ENCODE measurements around the gene COL8A2.
"Not testable (repeated sequence)": the region's sequence is repeated elsewhere in the genome, so short reads cannot be mapped to it uniquely, and the experiment has no call there.

Gene COL8A2

DNA sequence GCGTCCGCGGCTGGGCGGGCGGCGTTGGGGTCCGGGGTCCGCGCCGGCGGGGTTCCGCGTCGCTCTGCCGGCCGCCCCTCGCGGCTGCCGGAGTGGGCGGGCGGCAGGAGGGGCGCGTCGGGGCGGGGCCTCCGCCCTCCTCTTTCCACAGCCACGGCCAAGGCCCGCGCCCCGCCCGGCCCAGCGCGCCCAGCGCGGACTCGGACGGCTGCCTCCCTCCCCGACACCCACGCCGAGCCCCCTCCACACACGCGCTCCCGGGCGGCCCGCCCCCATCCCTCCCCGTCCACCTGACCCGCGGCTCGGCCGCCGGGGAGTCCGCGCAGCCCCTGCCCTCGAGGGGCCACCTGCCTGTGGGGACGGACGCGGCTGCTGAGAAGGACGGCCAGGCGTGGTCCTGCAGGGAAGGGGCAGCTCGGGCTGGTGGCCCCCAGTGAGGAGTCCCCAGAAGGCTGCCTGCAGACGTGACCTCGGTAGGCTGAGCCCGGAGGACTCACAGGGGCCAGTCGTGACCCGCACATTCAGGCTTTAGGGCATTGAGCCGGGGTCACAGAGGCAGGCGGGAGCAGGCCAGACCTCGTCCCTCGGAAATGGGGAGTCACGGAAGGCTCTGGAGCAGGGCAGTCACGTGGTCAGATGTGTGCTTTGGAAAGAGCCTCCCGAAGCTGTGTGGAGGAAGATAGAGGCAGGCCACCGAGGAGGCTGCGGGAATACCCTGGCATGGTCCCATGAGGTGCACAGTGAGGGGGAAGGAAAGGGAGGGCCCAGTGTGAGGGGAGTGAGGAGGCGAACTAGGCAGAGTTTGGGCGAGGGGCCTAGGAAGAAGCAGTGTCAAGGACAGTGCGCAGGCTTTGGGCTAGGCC lies at the start of gene COL8A2:
COL8A2 (minus strand) TSS at position 94 of the 863 bp plus-strand sequence. CDS start 24,980 bp downstream, outside the sequence.
- DNase-seq: peak; percentile 42

DNA sequence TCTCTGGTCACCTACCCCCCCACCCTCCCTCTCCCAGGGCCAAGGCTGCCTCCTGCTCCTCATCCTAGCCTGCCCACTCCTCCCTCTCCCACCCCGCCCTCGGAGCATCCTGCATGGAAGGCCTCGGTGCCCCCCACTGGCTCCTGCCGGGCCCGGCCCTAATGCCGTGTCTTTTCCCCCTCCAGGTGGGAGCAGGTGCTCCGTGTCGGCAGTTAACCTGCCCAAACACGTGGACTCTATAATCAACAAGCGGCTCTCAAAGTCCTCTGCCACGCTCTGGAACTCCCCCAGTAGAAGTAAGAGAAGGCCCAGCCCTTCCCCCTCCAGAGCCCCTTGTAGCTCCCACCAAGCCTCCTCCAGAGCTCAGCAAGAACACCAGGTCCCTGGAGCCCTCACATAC lies 49.7 kb upstream of the COL8A2 start:
- no peak for DNase-seq

DNA sequence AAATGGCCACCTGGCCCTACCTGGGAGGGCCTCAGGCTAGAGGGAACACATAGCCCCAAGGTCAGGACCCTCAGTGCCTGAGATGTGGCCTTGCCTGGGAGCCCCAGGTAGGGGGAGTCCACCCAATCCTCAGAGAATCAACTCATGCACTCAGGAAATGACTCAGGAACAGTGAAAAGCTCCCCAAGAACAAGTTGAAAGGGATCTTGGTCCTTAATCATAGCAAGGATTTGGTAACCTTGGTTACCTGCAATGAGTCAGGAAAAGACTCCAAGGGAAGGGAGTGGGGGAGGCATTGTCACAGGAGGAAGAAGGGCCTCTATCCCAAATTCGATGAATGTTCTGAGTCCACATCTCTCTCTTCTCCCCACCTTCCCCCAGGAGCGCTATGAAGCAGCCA lies 48.0 kb upstream of the COL8A2 start:
- peak; percentile 16 for DNase-seq

DNA sequence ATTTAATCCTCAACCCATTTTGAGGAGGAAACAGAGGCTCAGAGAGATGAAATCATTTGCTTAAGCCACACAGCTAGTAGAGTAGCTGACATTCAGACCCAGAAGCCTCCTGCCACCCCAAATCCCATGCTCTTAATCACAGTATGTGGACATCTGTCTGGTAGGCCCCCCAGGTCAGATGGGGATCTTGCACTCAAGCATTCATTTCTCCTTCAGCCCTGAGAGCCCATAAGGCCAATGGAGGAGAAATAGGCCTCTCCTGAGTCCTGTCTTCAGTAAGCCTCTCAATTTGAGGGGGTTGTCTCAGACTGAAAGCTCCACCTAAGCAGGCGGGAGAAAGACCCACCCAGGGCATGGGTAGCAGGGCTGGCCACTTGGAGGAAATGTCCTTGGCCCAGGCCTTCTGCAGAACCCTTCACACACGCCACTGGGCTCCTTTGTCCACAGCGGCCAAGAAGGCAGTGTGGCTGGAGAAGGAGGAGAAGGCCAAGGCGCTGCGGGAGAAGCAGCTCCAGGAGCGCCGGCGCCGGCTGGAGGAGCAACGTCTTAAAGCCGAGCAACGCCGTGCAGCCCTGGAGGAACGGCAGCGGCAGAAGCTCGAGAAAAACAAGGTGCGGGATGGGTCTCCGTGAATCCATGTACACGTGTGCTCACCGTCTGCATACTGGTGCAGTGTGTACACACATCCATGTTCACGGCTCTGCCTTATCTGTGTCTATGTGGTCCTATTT lies 47.2 kb upstream of the COL8A2 start:
- no peak for DNase-seq

DNA sequence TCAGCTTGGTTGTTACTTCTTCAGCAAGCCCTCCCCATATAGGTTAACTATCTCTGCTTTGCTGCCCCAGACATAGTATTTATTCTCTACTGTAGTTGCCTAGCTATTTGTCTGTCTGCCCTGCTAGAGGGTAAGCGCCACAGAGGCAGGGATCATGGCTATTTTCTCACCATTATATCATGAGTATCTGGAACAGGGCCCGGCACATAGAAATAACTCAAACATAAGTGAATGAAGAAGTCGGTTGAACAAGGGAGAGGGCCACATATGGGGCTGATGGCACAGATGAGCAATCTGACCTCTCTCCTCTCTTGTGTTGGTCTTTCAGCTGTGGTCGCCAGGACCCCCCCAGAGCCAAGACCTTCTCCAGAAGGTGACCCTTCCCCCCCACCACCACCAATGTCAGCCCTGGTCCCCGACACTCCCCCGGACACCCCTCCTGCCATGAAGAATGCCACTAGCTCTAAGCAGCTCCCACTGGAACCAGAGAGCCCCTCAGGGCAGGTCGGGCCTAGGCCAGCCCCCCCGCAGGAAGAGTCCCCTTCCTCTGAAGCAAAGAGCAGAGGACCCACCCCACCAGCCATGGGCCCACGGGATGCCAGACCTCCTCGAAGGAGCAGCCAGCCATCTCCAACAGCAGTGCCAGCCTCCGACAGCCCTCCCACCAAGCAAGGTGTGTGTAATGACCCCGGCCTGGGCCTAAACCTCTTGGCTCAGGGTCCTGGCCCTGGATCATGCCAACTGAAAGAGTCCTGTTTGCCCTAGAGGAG lies 45.8 kb upstream of the COL8A2 start:
- DNase-seq: no peak

DNA sequence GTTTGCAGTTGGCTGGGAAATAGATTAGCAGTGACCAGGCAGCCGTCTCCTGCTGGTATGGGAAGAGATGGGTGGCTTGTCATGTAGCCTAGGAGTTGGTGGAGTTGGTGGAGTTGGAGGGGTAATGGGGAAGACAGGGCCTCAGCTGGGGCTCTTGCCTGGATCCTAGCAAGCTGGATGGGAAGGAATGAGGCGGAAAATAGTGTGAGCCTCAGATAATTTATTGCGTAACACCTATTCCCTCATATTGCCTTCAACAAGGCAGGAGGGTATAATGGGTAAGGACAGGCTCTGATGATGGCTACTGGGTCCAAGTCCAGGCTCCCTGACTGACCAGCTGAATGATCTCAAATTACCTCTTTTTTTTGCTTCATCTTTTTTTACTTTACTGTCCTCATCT lies 43.5 kb upstream of the COL8A2 start:
- no peak for DNase-seq

DNA sequence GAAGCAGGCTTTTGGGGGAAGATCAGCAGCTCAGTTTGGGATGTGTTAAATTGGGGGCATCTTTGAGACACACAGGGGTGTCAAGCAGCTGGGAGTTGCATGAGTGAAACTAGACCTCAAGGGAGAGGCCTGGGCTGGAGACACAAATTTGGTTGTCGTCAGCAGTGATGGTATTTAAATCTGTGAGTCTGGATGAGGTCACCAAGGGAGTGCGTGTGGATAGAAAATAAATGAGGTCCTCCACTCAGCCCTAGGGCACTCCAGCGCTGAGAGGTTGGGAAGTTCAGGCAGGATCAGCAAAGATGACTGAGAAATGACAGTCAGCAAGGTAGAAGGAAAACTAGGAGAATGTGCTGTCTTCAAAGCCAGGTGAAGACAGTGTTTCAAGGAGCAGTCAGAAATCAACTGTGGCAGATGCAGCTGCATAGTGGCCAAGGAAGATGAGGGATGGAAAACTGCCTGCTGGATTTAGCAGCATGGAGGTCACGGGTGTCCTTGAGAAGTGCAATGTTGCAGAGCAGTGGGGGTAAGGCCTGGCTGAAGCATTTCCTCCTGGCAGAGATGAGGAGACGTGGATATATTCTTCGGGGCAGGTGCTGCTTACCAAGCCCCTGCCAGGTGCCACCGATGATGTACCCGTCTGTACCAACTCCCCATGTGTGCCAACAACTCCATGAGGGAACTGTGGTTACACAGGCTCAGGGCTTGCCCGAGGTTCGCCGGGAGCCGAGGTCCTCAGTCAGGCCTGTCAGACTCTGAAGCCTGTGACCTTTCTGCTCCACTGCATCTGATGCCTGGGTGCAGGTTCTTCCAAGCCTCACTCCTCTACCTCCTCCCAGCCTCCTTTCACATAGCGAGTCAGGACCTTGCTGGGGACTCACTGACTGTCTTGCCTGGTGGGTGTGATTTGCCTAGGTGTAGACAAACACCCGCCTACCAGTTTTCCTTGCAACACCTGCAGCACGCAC lies 42.2 kb upstream of the COL8A2 start:
- no peak for DNase-seq

DNA sequence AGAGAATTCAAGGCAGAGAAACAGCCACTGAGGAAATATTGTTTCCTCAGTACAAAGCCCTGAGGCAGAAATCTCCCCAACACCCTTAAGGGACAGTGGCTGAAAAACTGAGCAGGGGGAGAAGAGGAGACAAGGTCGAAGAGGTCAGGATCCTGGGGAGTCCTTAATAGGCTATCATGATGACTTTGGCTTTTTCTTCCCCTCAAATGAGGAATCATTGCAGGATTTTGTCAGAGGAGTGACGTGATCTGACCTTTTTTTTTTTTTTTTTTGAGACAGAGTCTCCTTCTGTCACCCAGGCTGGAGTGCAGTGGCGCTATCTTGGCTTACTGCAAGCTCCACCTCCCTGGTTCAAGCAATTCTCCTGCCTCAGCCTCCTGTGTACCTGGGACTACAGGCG lies 41.1 kb upstream of the COL8A2 start:
- DNase-seq: no peak

DNA sequence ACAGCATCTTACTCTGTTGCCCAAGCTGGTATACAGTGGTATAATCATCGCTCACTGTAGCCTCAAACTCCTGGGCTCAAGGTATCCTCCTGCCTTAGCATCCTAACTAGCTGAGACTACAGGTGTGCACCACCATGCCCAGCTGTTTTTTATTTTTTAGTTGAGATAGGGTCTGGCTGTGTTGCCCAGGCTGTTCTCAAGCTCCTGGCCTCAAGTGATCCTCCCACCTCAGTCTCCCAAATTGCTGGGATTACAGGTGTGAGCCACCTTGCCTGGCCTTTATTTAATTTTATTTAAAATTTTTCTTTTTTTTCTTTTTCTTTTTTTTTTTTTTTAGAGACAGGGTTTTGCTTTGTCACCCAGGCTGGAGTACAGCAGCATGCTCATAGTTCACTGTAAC lies 40.1 kb upstream of the COL8A2 start:
- DNase-seq: no peak

DNA sequence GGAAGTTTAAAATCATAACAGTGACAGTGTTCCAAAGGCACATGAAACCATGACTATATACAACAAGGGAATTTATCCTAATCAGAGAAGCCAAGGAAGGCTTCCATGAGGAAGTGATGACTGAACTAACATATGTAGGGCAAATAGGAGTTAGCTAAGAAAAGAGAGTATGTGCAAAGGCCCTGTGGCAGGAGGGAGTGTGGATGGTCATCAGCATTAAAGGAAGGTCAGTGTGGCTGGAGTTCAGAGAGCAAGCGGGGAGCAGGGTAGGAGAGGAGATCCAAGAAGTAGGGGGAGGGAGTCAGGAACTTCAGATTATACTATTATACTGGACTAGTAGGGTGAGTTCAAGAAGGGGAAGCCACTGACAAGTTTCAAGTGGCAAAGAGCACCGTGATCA lies 39.3 kb upstream of the COL8A2 start:
- no peak for DNase-seq

DNA sequence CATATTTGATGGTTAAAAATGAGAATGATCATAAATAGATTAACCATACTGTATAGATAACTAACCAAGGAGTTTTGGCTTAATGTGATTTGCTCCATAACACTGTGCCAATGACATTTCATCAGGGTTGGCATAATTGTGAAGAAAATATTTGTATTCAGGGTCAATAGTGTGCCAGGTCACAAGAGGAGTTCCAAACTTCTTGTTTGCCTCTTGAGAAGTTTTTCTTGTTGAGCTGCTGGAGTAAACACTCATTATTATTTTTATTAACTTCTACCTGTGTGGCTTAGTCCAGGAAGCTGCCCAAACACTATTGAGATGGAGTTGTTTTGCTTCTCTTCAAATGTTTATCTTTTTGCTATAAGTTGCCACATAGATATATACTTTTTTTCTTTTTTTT lies 38.4 kb upstream of the COL8A2 start:
- DNase-seq: no peak

DNA sequence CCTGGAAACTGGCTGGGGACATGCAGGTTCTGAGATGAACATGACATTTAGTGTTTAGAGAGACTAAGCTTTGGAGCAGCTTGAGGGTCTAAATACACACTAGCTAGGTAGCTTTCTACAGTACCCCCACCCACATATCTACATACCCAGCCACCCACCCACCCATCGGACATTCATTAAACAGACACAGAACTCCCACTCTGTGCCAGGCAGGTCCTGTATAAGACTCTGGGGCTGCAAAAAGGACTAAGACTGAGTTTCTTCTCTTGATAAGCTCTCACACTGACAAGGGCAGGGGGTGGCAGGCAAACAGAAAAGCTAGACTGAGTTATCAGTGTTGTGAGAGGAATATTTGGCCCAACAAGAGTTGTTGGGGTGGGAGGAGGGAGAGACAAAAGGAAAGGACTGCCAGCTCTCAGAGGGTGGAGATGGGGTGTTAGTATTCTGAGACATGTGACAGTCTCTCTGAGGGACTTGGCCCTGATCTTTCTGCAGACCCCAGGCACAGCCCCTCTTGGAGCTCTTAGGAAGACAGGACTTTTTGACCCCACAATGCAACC lies 37.7 kb upstream of the COL8A2 start:
- DNase-seq: no peak

DNA sequence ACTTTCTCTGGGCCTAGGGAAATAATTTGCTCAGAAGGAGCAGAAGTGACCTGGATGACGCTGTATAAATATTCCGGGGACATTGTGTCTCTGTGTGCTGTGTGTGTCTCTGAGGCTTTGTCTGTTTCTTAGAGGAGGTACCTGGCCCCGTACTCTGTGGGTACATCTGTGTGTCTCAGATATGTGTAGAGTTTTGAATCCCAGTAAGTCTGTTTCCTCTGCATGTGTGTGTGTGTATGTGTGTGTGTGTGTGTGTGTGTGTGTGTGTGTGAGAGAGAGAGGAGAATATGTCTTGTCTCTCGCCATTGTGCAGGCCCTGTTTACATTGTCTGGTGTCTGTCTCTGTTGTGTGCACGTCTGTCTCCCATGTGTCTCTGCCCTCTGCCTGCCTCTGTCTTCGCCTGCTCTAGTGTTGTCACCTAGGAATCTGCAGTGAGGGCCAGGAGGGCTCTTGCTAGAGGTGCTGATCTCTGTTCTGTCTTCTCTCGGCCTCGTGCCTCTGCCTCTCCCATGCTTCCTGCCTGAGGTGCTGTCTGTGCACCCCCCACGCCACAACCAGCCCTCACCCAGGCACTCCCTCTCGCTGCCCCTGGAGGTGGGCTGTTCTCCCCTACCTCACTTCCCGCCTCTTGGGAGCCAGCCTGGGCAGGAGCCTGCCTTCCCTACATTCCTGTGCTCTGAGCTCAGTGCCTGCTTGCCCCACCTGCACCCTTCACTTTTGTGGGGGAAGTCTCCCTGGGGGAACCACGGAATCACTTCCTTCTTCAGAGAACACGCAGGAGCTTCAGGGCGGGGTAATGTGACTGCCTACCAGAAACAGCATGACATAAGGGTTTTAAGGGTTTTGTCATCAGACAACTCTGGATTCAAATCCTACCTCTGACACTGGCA lies 36.9 kb upstream of the COL8A2 start:
- peak; percentile 21 for DNase-seq

DNA sequence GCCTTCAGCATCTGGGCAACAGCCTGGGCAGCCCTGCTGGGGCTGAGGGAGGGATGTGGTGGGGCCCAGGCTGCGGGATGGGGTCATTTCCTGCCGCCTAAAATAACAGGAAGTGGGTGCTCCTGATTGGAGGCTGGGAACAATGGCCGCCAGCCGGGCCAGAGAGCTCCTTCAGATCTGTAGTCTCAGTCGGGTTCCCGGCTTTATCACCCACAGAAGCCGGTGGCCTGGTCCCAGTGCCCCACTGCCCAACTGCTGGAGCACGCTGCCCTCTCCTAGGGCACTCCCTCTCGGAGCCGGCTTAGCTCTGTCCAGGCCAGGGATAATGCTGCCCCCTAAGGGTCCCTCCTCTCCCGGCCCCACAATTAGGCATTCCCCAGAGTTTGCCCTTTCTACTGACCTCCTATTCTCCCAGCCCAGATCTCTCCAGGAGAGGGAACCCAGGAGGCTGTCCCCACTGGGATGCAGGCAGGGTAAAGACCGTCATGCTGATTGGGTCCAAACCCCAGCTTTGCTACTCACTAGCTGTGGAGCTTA lies 36.0 kb upstream of the COL8A2 start:
- DNase-seq: peak; percentile 26

DNA sequence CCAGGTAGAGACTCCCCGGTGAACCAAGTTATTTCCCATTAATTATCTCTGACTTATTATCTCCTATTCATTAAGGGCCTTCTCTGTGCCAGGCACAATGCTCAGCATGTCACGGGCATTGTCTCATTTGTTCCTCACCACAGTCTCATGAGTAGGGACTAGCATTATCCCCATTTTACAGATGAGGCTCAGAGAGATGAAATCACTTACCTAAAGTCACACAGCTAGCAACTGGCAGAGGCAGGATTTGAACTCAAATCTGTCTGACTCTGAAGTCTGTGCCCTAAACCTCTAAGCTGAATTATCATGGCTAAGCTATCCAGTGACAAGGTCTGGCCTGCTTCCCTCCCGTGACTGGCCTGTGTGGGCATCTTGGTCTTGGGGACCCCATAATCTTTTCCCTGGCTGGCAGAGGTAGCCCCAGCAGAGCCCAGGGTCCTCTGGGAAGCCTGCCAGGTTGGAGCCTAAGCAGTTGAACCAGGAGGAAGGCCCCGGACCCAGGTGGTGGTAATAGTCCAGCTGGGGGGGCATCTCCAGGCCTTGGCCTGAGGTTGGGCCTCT lies 35.4 kb upstream of the COL8A2 start:
- DNase-seq: no peak

DNA sequence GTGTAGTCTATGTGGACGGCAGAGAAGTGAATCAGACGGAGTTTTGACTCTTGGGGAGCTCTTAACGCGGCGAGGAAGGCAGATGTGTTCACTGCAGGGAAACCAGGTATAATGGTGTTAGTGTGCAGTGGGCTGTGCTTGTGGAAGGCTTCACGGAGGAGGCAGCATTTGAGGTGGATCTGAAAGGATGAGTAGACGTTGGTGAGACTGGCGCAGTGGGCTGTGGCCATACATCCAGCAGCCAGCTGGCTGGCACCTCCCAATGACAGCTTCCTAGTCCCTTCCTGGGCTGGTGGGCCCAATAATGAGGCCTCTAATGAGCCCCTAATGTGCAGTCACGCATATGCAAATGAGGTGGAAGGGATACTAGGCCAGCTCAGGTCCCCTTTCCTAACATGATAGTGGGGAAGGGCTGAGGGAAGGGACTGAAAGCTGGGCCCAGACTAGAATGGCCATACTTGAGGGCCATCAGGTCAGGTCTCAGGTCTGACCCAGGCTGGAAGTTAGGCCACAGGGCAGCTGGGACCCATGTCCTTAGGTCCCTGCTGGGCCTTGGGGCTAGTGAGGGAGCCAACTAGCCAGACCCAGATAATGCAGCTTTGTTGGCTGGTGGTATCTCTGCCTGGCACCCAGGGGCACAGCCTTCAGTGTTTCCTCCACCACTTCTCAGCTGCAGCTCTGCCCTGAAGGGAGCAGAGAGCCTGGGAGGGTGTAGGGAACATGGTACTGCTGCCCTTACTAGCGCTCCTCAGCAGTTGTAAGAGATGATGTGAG lies 34.8 kb upstream of the COL8A2 start:
- DNase-seq: no peak

DNA sequence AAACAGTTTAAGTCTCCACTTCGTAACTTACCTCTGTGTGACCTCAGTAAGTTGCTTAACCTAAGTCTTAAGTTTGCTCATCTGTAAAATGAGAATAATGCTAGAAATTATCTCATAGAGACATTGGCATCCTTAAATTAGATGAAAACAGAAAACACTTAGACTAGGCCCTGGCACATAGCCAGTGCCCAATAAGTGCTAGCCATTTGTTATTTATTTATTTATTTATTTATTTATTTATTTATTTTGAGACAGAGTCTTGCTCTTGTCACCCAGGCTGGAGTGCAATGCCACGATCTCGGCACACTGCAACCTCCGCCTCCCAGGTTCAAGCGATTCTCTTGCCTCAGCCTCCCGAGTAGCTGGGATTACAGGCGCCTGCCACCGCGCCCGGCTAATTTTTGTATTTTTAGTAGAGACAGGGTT lies 33.8 kb upstream of the COL8A2 start:
- DNase-seq: not testable (repeated sequence)

DNA sequence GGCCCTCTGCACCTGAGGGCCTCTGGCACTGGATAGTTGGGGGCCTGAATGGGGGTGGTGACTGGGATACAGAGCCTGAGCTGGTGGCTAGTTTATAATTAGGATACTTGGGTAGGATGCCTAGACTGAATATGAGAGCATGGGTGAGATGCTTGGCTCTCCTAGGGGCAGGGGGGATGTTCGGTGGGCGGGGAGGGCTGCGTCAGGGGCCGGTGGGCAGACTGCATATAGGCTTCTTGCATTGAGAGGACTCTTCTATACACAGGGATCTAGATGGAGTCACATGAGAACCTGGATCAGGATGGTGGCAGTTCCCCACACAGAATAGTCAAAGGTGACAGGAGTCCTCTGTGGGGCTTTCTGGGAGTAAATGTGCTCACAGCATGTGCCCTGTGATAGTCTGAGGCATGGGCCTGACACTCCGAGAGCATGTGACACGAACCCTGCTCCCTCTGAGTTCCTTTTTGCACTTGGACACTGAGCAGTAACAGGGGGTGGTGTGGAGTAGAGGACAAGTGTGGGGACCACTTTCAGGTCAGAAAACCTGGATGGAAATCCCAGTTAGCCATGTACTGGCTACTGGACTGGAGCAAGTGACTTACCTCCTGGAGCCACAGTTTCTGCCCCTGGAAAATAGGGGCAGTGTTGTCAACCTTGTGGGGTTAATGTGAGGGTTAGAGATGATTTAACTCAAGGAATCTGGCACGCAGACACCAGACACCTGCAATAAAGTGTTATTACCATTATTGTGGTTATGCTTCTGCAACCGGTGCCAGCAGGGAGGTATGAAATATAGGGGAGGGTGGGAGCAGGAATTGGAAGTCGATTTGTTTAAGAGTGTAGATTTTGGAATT lies 33.2 kb upstream of the COL8A2 start:
- no peak for DNase-seq

Data from DMS53 (cell line).